Panc1 (cell line): ENCODE results near the gene KATNAL2.
"Not testable (repeated sequence)": the region's sequence is repeated elsewhere in the genome, so short reads cannot be mapped to it uniquely, and the experiment has no call there.

Experiments used
- CTCF ChIP-seq: fragments of 450-650 bp; IDR thresholded peaks from 2 replicates; pipeline ENCODE4 v1.5.1; 2017; ENCODE audit warnings: mild to moderate bottlenecking
- POLR2AphosphoS5 ChIP-seq: IDR thresholded peaks from 2 replicates; pipeline ENCODE4 v1.6.1; 2012; ENCODE audit warnings: mild to moderate bottlenecking, low read depth, low read length, moderate library complexity
- REST ChIP-seq, 2 experiments: IDR thresholded peaks; 2 replicates each; pipeline ENCODE4 v1.6.1; 2011 to 2012; ENCODE audit warnings: low read depth in 2 of 2, control low read depth in 1 of 2, low read length in 1 of 2, mild to moderate bottlenecking in 1 of 2, moderate library complexity in 1 of 2; ENCODE audit not compliant: insufficient read depth in 1 of 2
- SIN3A ChIP-seq: IDR thresholded peaks from 2 replicates; pipeline ENCODE4 v1.6.1; 2012; ENCODE audit warnings: low read depth, mild to moderate bottlenecking, low read length, moderate library complexity, borderline replicate concordance; ENCODE audit not compliant: insufficient read depth
- TCF7L2 ChIP-seq: IDR thresholded peaks from 2 replicates; pipeline ENCODE4 v1.6.1; 2011; ENCODE audit warnings: mild to moderate bottlenecking, low read depth, low read length, inconsistent platforms

- TF ChIP-seq CTCF; SIN3A; REST (IDR thresholded peaks at IDR 0.05; ENCODE audit: insufficient read depth in 1 of 2, low read depth in 2 of 2, low read length in 1 of 2); POLR2AphosphoS5; TCF7L2: not testable (repeated sequence)
These were observed 102.5 kb downstream of the KATNAL2 start for GRCh38 chr18:47019870-47020269.
